Panc1 (cell line): ENCODE data around the gene ZNF212. TPM values are rescaled to one million over a fixed set of nuclear protein-coding genes. Genes with fewer than 3 reads are reported as not detected.
A peak's percentile ranks its signal among the peaks of the same experiment; 100 is the strongest.

Experiments used
- ATAC-seq: fragments of 200-7000 bp; cut with Tn5 transposase; 2 replicates; pipeline ENCODE4 v1.9.1; 2020; ENCODE audit warnings: mild to moderate bottlenecking, moderate library complexity
- BruUV-seq: library from RNA; stranded (reverse); fragments of 400-500 nt; replicated peaks from 2 replicates; lab custom pipeline; 2021; lab: Mats Ljungman, UMichigan
- CTCF ChIA-PET: fragments of 300-600 bp; sonication (Branson Sonifier 250); formaldehyde crosslinking; loops from one replicate; lab custom pipeline; 2022; ENCODE audit warnings: antibody characterized with exemption; lab: Charles Lee
- POLR2A ChIA-PET: fragments of 300-600 bp; sonication (Branson Sonifier 250); formaldehyde crosslinking; loops from one replicate; lab custom pipeline; 2022; ENCODE audit warnings: antibody characterized with exemption; lab: Charles Lee
- DNase-seq: peaks from one replicate; pipeline ENCODE4 v3.0.0-alpha.2; 2010; ENCODE audit warnings: low read depth, low spot score
- H3K27ac ChIP-seq: 2 replicates; pipeline ENCODE4 v1.5.1; 2011; ENCODE audit warnings: mild to moderate bottlenecking, low read length, inconsistent platforms
- H3K27me3 ChIP-seq: fragments of 200-500 bp; sonication (Bioruptor generic); 2 replicates; pipeline ENCODE4 v1.6.0; 2014; ENCODE audit warnings: low read length, inconsistent platforms; ENCODE audit not compliant: control insufficient read depth, insufficient read depth
- H3K36me3 ChIP-seq: fragments of 200-500 bp; sonication (Bioruptor generic); 2 replicates; pipeline ENCODE4 v1.5.1; 2014; ENCODE audit warnings: inconsistent platforms, mild to moderate bottlenecking, low read length, moderate library complexity; ENCODE audit not compliant: control insufficient read depth, insufficient read depth
- H3K4me1 ChIP-seq: 2 replicates; pipeline ENCODE4 v1.5.1; 2011; ENCODE audit warnings: inconsistent platforms, mild to moderate bottlenecking, low read length, moderate library complexity; ENCODE audit not compliant: control insufficient read depth, insufficient read depth
- H3K4me3 ChIP-seq, 2 experiments: 2 replicates each; pipeline ENCODE4 v1.5.1; 2011 to 2012; ENCODE audit warnings: low read depth in 2 of 2, low read length in 2 of 2, mild to moderate bottlenecking in 2 of 2, inconsistent platforms in 1 of 2, moderate library complexity in 1 of 2
- H3K9me3 ChIP-seq: fragments of 200-500 bp; sonication (Bioruptor generic); 2 replicates; pipeline ENCODE4 v1.5.1; 2014; ENCODE audit warnings: low read depth, mild to moderate bottlenecking, inconsistent platforms, low read length, moderate library complexity; ENCODE audit not compliant: control insufficient read depth, insufficient read depth
- CTCF ChIP-seq: fragments of 450-650 bp; IDR thresholded peaks from 2 replicates; pipeline ENCODE4 v1.5.1; 2017; ENCODE audit warnings: mild to moderate bottlenecking
- POLR2AphosphoS5 ChIP-seq: IDR thresholded peaks from 2 replicates; pipeline ENCODE4 v1.6.1; 2012; ENCODE audit warnings: mild to moderate bottlenecking, low read depth, low read length, moderate library complexity
- REST ChIP-seq, 2 experiments: IDR thresholded peaks; 2 replicates each; pipeline ENCODE4 v1.6.1; 2011 to 2012; ENCODE audit warnings: low read depth in 2 of 2, control low read depth in 1 of 2, low read length in 1 of 2, mild to moderate bottlenecking in 1 of 2, moderate library complexity in 1 of 2; ENCODE audit not compliant: insufficient read depth in 1 of 2
- SIN3A ChIP-seq: IDR thresholded peaks from 2 replicates; pipeline ENCODE4 v1.6.1; 2012; ENCODE audit warnings: low read depth, mild to moderate bottlenecking, low read length, moderate library complexity, borderline replicate concordance; ENCODE audit not compliant: insufficient read depth
- TCF7L2 ChIP-seq: IDR thresholded peaks from 2 replicates; pipeline ENCODE4 v1.6.1; 2011; ENCODE audit warnings: mild to moderate bottlenecking, low read depth, low read length, inconsistent platforms
- in situ Hi-C: cut with HindIII; loops from 2 replicates; pipeline ENCODE4 v1.10.0; 2016; ENCODE audit warnings: low sequenced_read_pairs, low pct_unique_long_range_greater_than_20kb
- intact Hi-C: fragments of 100-400 bp; cut with micrococcal nuclease; formaldehyde crosslinking; loops from one replicate; pipeline ENCODE4 v1.10.0; 2022; ENCODE audit not compliant: unreplicated experiment
- total RNA-seq: library from RNA; stranded (reverse); gene quantifications from one replicate; pipeline ENCODE4 v1.2.1, GENCODE V29; 2021; ENCODE audit not compliant: unreplicated experiment

The ZNF212 gene
- total RNA-seq, 1 experiment from 2014 or later: 11.3 TPM

GRCh38 chr7:149285603-149286002 lies 46.2 kb downstream of the ZNF212 start:
- POLR2A ChIA-PET: interaction anchor here (0.6 kb wide), 1 partner anchor 27 kb away, joined by 9 read pairs; no protein-coding TSS in a partner anchor
- H3K36me3 ChIP-seq: no peaks in the 10 kb centered on the region
- intact Hi-C loops (no loop called here), in situ Hi-C loops (no loop called here)
- H3K4me3 ChIP-seq: peak overlapping the region; percentile 77 to 80
- no peak for TF ChIP-seq POLR2AphosphoS5
- TF ChIP-seq REST (IDR thresholded peaks at IDR 0.05; ENCODE audit: insufficient read depth in 1 of 2, low read depth in 2 of 2, low read length in 1 of 2): no peak
- no peak for TF ChIP-seq SIN3A
- TF ChIP-seq CTCF: no peak
- ATAC-seq: peak; percentile 55
- H3K27ac ChIP-seq: peak overlapping the region; percentile 77
- BruUV-seq: no TSS peak
- peaks cover 3% of the 10 kb centered on the region; the same call in 1 of the 2 replicates for H3K4me1 ChIP-seq
- H3K27me3 ChIP-seq: no peaks in the 10 kb centered on the region
- H3K9me3 ChIP-seq: no peaks in the 10 kb centered on the region
- CTCF ChIA-PET: interaction anchor here (1.2 kb wide), 1 partner anchor 23 kb away, joined by 5 read pairs; the partner anchor contains the start of gene ZNF783
- DNase-seq: no peak

- ChIA-PET CTCF (no interaction called here), POLR2A (no interaction called here)
- intact Hi-C loops (no loop called here), in situ Hi-C loops (no loop called here)
- Histone ChIP-seq H3K9me3 (no peaks in the 10 kb centered on the region), H3K36me3 (no peaks in the 10 kb centered on the region), H3K4me1 (peaks cover 3% of the 10 kb centered on the region; the same call in 1 of the 2 replicates), H3K4me3 (no peak overlapping the region), H3K27me3 (no peaks in the 10 kb centered on the region), H3K27ac (no peak overlapping the region)
- no peak for ATAC-seq
- BruUV-seq: no TSS peak
- TF ChIP-seq TCF7L2 (no peak), SIN3A (no peak), POLR2AphosphoS5 (no peak), CTCF (no peak), REST (IDR thresholded peaks at IDR 0.05; ENCODE audit: insufficient read depth in 1 of 2, low read depth in 2 of 2, low read length in 1 of 2) (no peak)
- DNase-seq: no peak
Measured at GRCh38 chr7:149286811-149287400, 47.5 kb downstream of the ZNF212 start.
